ENCODE data around the gene TRAIP. TPM values are rescaled to one million over a fixed set of nuclear protein-coding genes. Genes with fewer than 3 reads are reported as not detected.

The TRAIP gene
- total and polyA plus RNA-seq, 2 experiments from 2014 or later = 4.5 to 5.2 TPM

DNA sequence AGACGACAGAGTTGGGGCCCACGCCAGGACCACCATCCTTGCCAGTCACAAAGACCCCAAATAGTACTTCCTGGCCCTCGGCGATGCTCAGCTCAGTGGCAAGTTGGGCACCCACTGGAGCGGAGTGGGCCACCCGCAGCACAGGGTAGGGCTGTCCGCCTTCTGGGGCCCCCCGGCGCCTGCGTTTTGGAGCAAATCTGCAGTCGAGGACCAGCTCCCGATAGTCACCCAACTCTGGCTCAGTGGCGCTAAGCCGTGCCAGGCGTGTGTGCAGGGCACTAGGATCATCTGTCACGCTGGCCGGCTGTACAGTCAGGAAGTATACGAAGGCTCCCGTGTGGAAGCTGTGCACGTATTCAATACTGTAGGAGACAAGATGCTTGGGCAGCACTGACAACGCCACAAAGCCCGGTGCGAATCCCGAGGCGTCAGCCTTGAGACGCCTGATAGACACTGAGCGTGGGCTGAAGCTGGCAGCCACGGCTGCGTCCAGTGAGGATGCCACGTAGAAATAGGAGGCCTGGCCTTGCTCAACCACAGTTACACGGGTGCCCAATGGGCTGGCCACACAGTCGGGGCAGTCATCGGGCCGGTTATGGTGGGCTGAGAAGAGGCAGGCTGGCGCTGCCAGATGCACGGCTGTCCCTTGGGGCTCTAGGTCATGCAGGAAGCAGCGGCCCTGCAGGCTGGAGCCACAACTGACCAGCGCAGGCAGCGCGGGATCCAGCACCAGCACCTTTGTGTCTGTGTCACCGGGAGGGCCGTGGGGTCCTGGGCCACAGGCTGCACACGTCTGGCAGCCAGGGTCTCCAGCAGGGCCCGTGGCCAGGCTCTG, 46.4 kb upstream of the TRAIP start:
- Histone ChIP-seq H4K20me1 (ENCODE audit: insufficient read depth) (no peaks in the 10 kb centered on the region), H3K4me2 (ENCODE audit: unreplicated experiment) (no peak overlapping the region), H3K9me2 (ENCODE audit: insufficient read depth) (no peaks in the 10 kb centered on the region), H3K36me3 (ENCODE audit: low read depth) (no peaks in the 10 kb centered on the region), H3K27me3 (replicated peaks; ENCODE audit: insufficient read depth) (no peaks in the 10 kb centered on the region), H3F3A (ENCODE audit: insufficient read depth) (0 out of 2 replicates have a peak, but pooled peaks cover 5% of the 10 kb centered on the region), H3K27ac (no peak overlapping the region), H2AFZ (no peak overlapping the region), H3K4me3 (no peak overlapping the region), H3K79me2 (ENCODE audit: insufficient read depth) (no peaks in the 10 kb centered on the region), H3K4me1 (ENCODE audit: insufficient read depth) (peaks cover 20% of the 10 kb centered on the region), H3K9ac (no peak overlapping the region), H3K9me3 (ENCODE audit: low read depth) (no peaks in the 10 kb centered on the region)
- no peak for DNase-seq
- in situ Hi-C loops (cut with MboI) = no loop called here
- 86 to 89% methylated on average over 41 to 44 of the region's 44 CpGs for WGBS, 2 experiments (ENCODE audit: low coverage in 1 of 2, low lambda C conversion rate in 2 of 2, missing lambda C conversion rate in 2 of 2)
- TF ChIP-seq EZH2phosphoT487 (IDR thresholded peaks at IDR 0.05; ENCODE audit: insufficient read depth, low read depth) = no peak
- TF ChIP-seq EZH2 (IDR thresholded peaks at IDR 0.05; ENCODE audit: insufficient read depth, poor library complexity, severe bottlenecking) = no peak

DNA sequence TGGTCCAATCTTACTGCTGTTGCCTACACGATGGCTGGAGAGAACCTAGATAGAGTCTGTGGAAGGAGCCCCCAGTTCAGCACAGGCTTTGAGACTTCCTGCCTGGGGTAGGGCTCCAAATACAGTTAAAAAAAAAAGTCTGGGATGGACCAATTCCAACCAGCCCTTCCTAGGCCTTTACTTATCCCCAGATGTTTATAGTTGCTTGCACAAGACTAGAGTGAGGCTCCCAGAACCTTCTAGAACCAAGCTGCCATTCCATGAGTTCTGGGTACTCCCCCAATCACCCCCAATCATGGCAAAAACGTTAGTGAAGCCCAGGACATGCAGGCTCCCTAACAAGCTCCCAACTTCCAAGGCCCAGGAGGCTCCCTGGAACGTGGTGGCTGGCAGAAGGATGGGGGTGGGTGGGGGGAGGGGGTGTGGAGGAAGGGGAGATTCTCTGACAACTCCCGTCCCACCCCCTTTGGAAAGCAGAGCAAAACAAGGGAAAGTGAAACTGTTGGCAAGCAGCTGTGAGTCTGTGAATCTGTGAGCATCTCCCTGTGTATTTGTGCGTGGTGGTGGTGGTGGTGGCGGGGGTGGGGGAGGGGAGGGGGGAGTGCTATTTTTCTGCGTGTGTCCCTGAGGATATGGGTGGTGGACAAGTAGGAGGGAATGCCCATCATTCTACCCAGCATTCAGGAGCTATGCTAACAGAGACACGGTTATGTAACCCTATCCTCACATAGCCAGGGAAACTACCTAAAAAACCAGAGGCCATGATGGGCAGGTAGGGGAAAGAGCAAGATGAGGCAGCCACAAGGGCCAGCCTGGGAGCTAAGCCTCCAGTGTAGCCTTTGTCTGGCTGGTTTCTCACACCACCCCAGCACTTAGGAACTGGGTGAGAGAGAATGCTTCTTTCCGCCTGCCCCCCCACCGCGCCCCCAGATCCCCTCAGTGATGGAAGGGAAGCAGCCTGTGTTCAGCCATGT, 45.3 kb upstream of the TRAIP start:
- peak; percentile 21 for DNase-seq
- H3K9me2 ChIP-seq (ENCODE audit: insufficient read depth) = no peaks in the 10 kb centered on the region
- no peak overlapping the region for H3K9ac ChIP-seq
- H3K4me1 ChIP-seq (ENCODE audit: insufficient read depth) = peaks cover 20% of the 10 kb centered on the region
- H2AFZ ChIP-seq = no peak overlapping the region
- WGBS, 2 experiments (ENCODE audit: low coverage in 1 of 2, low lambda C conversion rate in 2 of 2, missing lambda C conversion rate in 2 of 2) = 48 to 55% methylated on average over 7 to 11 of the region's 11 CpGs
- 0 out of 2 replicates have a peak, but pooled peaks cover 5% of the 10 kb centered on the region for H3F3A ChIP-seq (ENCODE audit: insufficient read depth)
- H3K79me2 ChIP-seq (ENCODE audit: insufficient read depth) = no peaks in the 10 kb centered on the region
- in situ Hi-C loops (cut with MboI) = no loop called here
- no peaks in the 10 kb centered on the region for H3K27me3 ChIP-seq (replicated peaks; ENCODE audit: insufficient read depth)
- no peaks in the 10 kb centered on the region for H4K20me1 ChIP-seq (ENCODE audit: insufficient read depth)
- H3K36me3 ChIP-seq (ENCODE audit: low read depth) = no peaks in the 10 kb centered on the region
- H3K9me3 ChIP-seq (ENCODE audit: low read depth) = no peaks in the 10 kb centered on the region
- no peak for TF ChIP-seq EZH2 (IDR thresholded peaks at IDR 0.05; ENCODE audit: insufficient read depth, poor library complexity, severe bottlenecking)
- TF ChIP-seq EZH2phosphoT487 (IDR thresholded peaks at IDR 0.05; ENCODE audit: insufficient read depth, low read depth) = no peak
- no peak overlapping the region for H3K4me3 ChIP-seq
- H3K4me2 ChIP-seq (ENCODE audit: unreplicated experiment) = no peak overlapping the region
- H3K27ac ChIP-seq = peak overlapping the region; percentile 10; the same call in 1 of the 2 replicates

DNA sequence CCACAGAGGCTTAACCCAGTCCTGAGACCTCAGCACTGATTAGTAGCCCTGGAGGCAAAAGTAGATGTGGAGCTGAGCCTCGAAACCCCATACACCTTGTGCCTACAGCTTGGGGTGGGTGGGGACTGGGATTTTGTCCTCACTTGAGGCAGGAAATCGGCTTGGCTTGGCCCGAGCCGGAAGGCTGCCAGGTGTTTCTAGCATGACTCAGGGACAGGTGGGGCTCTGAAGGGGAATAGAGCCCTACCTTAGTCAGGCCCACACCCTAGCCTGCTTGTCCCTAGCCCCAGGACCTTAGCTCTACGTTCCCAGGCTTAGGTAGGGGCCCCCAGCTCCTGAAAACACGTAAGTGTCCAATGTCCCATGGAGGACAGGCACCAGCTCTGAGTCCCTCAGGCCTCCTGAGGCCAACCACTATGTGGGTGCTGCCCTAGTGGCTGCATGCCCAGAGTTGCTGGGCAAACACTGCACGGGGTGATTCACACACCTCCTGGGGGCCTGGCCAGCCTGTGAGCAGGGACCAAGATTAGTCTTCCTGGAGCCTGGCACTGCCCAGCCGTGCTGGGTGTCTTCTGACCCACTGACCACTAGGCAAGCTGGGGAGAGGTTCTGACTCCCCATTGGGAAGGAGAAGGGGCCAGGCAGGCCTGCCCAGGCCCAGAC, 44.3 kb upstream of the TRAIP start:
- TF ChIP-seq EZH2phosphoT487 (IDR thresholded peaks at IDR 0.05; ENCODE audit: insufficient read depth, low read depth) = no peak
- no peak for TF ChIP-seq EZH2 (IDR thresholded peaks at IDR 0.05; ENCODE audit: insufficient read depth, poor library complexity, severe bottlenecking)
- H3K9ac ChIP-seq = no peak overlapping the region
- no peak overlapping the region for H3K4me2 ChIP-seq (ENCODE audit: unreplicated experiment)
- no peaks in the 10 kb centered on the region for H3K27me3 ChIP-seq (replicated peaks; ENCODE audit: insufficient read depth)
- H3K9me3 ChIP-seq (ENCODE audit: low read depth) = no peaks in the 10 kb centered on the region
- no peaks in the 10 kb centered on the region for H3K79me2 ChIP-seq (ENCODE audit: insufficient read depth)
- H3K36me3 ChIP-seq (ENCODE audit: low read depth) = no peaks in the 10 kb centered on the region
- in situ Hi-C loops (cut with MboI) = no loop called here
- H3K4me1 ChIP-seq (ENCODE audit: insufficient read depth) = peaks cover 13% of the 10 kb centered on the region
- H3K27ac ChIP-seq = peak overlapping the region; percentile 10; the same call in 1 of the 2 replicates
- DNase-seq = peak; percentile 90
- no peak overlapping the region for H3K4me3 ChIP-seq
- no peaks in the 10 kb centered on the region for H3K9me2 ChIP-seq (ENCODE audit: insufficient read depth)
- WGBS, 2 experiments (ENCODE audit: low coverage in 1 of 2, low lambda C conversion rate in 2 of 2, missing lambda C conversion rate in 2 of 2) = 54 to 57% methylated on average over 8 of the region's 8 CpGs
- H4K20me1 ChIP-seq (ENCODE audit: insufficient read depth) = no peaks in the 10 kb centered on the region
- H2AFZ ChIP-seq = no peak overlapping the region
- no peaks in the 10 kb centered on the region for H3F3A ChIP-seq (ENCODE audit: insufficient read depth)

DNA sequence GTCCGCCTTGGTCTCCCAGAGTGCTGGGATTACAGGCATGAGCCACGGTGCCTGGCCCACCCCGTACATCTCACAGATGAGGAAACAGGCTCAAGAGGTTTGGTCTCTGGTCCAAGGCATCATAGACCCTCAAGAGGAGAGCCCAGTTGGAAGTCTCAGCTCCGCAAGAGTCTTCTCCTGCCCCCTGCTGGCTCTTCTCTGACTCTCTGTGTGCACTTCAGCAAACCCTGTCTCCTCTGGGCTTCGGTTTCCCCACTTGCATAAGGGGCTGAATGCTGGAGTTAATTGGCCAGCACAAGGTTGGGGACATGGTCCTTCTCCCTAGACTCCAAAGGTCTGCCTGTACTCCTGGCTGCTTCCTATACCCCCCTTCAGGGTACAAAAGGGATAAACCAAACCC, 43.5 kb upstream of the TRAIP start:
- no peaks in the 10 kb centered on the region for H3K79me2 ChIP-seq (ENCODE audit: insufficient read depth)
- H3K9me3 ChIP-seq (ENCODE audit: low read depth) = no peaks in the 10 kb centered on the region
- 94 to 97% methylated on average over 5 of the region's 5 CpGs for WGBS, 2 experiments (ENCODE audit: low coverage in 1 of 2, low lambda C conversion rate in 2 of 2, missing lambda C conversion rate in 2 of 2)
- no peaks in the 10 kb centered on the region for H3K9me2 ChIP-seq (ENCODE audit: insufficient read depth)
- TF ChIP-seq EZH2 (IDR thresholded peaks at IDR 0.05; ENCODE audit: insufficient read depth, poor library complexity, severe bottlenecking) (no peak), EZH2phosphoT487 (IDR thresholded peaks at IDR 0.05; ENCODE audit: insufficient read depth, low read depth) (no peak)
- in situ Hi-C loops (cut with MboI) = no loop called here
- H3K4me3 ChIP-seq = no peak overlapping the region
- H3K27me3 ChIP-seq (replicated peaks; ENCODE audit: insufficient read depth) = no peaks in the 10 kb centered on the region
- no peaks in the 10 kb centered on the region for H4K20me1 ChIP-seq (ENCODE audit: insufficient read depth)
- H2AFZ ChIP-seq = no peak overlapping the region
- no peak overlapping the region for H3K27ac ChIP-seq
- H3K36me3 ChIP-seq (ENCODE audit: low read depth) = no peaks in the 10 kb centered on the region
- DNase-seq = peak; percentile 14
- H3K4me2 ChIP-seq (ENCODE audit: unreplicated experiment) = no peak overlapping the region
- H3K9ac ChIP-seq = no peak overlapping the region
- H3F3A ChIP-seq (ENCODE audit: insufficient read depth) = no peaks in the 10 kb centered on the region
- H3K4me1 ChIP-seq (ENCODE audit: insufficient read depth) = peaks cover 13% of the 10 kb centered on the region
